HS-5 (cell line): ENCODE results near the gene POT1.
"Not testable (repeated sequence)": the region's sequence is repeated elsewhere in the genome, so short reads cannot be mapped to it uniquely, and the experiment has no call there.

ENCODE experiments used
- DNase-seq: peaks from one replicate; pipeline ENCODE4 v3.0.0-alpha.2; 2012; ENCODE audit warnings: low read depth

POT1 gene

GRCh38 chr7:124929467-124930172 lies at the start of gene POT1:
Gene POT1, minus strand, starts transcription at chr7:124929825. Its CDS starts 32,652 bp downstream, at chr7:124897173.
- peak; percentile 93 for DNase-seq

- DNase-seq, result not testable (repeated sequence)
Observed at GRCh38 chr7:124975131-124975530, 45.5 kb upstream of the POT1 start.

GRCh38 chr7:124965553-124965952 lies 35.9 kb upstream of the POT1 start:
- DNase-seq, result no peak

GRCh38 chr7:124959676-124960075 lies 30.1 kb upstream of the POT1 start:
- DNase-seq, result no peak

GRCh38 chr7:124957952-124958351 lies 28.3 kb upstream of the POT1 start:
- not testable (repeated sequence) for DNase-seq

GRCh38 chr7:124956160-124956559 lies 26.5 kb upstream of the POT1 start:
- DNase-seq, result no peak

- no peak for DNase-seq
Observed at GRCh38 chr7:124954790-124955189, 25.2 kb upstream of the POT1 start.

- no peak for DNase-seq
Observed at GRCh38 chr7:124945680-124946079, 16.1 kb upstream of the POT1 start.

- no peak for DNase-seq
Observed at GRCh38 chr7:124943472-124943871, 13.8 kb upstream of the POT1 start.

- no peak for DNase-seq
Observed at GRCh38 chr7:124942399-124942798, 12.8 kb upstream of the POT1 start.

GRCh38 chr7:124940306-124940705 lies 10.7 kb upstream of the POT1 start:
- no peak for DNase-seq

GRCh38 chr7:124938128-124938527 lies 8.5 kb upstream of the POT1 start:
- DNase-seq, result no peak

GRCh38 chr7:124937076-124937475 lies 7.5 kb upstream of the POT1 start:
- DNase-seq, result no peak

GRCh38 chr7:124934841-124935240 lies 5.2 kb upstream of the POT1 start:
- no peak for DNase-seq

GRCh38 chr7:124930655-124931597 lies 1.3 kb upstream of the POT1 start:
- DNase-seq, result no peak

GRCh38 chr7:124930173-124930623 lies 573 bp upstream of the POT1 start:
- DNase-seq, result no peak

GRCh38 chr7:124924906-124925305 lies 4.7 kb downstream of the POT1 start:
- no peak for DNase-seq

GRCh38 chr7:124922200-124922599 lies 7.4 kb downstream of the POT1 start:
- no peak for DNase-seq

GRCh38 chr7:124919841-124920240 lies 9.8 kb downstream of the POT1 start:
- no peak for DNase-seq

GRCh38 chr7:124918662-124919061 lies 11.0 kb downstream of the POT1 start:
- DNase-seq, result no peak

- DNase-seq, result no peak
Observed at GRCh38 chr7:124915242-124915641, 14.4 kb downstream of the POT1 start.

- DNase-seq, result no peak
Observed at GRCh38 chr7:124914298-124914697, 15.3 kb downstream of the POT1 start.

- no peak for DNase-seq
Observed at GRCh38 chr7:124912972-124913371, 16.7 kb downstream of the POT1 start.
